NCI-H524 (cell line): Measurements from ENCODE around the gene MRPS18B.
"Not testable (repeated sequence)": the region's sequence is repeated elsewhere in the genome, so short reads cannot be mapped to it uniquely, and the experiment has no call there.

Source experiments
- DNase-seq, 2 experiments: peaks; one replicate each; lab custom pipeline; 2025; lab: John Stamatoyannopoulos, UW

The MRPS18B gene

GRCh38 chr6:30643656-30644055 lies 26.0 kb downstream of the MRPS18B start:
- no peak for DNase-seq

GRCh38 chr6:30644769-30645168 lies 27.1 kb downstream of the MRPS18B start:
- DNase-seq: no peak

- no peak for DNase-seq
Observed at GRCh38 chr6:30645989-30646388, 28.3 kb downstream of the MRPS18B start.

- peak; percentile 89 to 90 for DNase-seq
Observed at GRCh38 chr6:30646450-30647241, 29.0 kb downstream of the MRPS18B start, which contains the start of gene C6orf136. Gene C6orf136, plus strand, starts transcription at chr6:30647133. Its CDS starts 99 bp downstream, at chr6:30647232.

GRCh38 chr6:30647242-30648116 lies 29.8 kb downstream of the MRPS18B start:
- DNase-seq: peak; percentile 86 to 90

- no peak for DNase-seq
Observed at GRCh38 chr6:30651143-30651542, 33.5 kb downstream of the MRPS18B start.

GRCh38 chr6:30654798-30655742 lies 37.4 kb downstream of the MRPS18B start:
- DNase-seq: no peak

- no peak for DNase-seq
Observed at GRCh38 chr6:30655743-30656094, 38.1 kb downstream of the MRPS18B start.

GRCh38 chr6:30656513-30656912 lies 38.9 kb downstream of the MRPS18B start:
- DNase-seq: no peak

- DNase-seq: no peak
Observed at GRCh38 chr6:30657454-30657853, 39.8 kb downstream of the MRPS18B start.

GRCh38 chr6:30657922-30658321 lies 40.3 kb downstream of the MRPS18B start:
- DNase-seq: not testable (repeated sequence)

GRCh38 chr6:30664994-30665767 lies 47.5 kb downstream of the MRPS18B start:
- DNase-seq: no peak

- not testable (repeated sequence) for DNase-seq
Observed at GRCh38 chr6:30666300-30666699, 48.7 kb downstream of the MRPS18B start.

- DNase-seq: no peak
Observed at GRCh38 chr6:30670760-30671527, 53.3 kb downstream of the MRPS18B start.

GRCh38 chr6:30672445-30673253 lies 55.0 kb downstream of the MRPS18B start, which contains the start of gene DHX16:
Gene DHX16, minus strand, starts transcription at chr6:30673006. Its CDS starts 165 bp downstream, at chr6:30672841.
- peak; percentile 88 to 96 for DNase-seq
